Measurements from ENCODE around the gene MVD. TPM values are rescaled to one million over a fixed set of nuclear protein-coding genes. Genes with fewer than 3 reads are reported as not detected.

The MVD gene
- total and polyA plus RNA-seq, 4 donors = 39.1 to 135 (median 119) TPM

DNA sequence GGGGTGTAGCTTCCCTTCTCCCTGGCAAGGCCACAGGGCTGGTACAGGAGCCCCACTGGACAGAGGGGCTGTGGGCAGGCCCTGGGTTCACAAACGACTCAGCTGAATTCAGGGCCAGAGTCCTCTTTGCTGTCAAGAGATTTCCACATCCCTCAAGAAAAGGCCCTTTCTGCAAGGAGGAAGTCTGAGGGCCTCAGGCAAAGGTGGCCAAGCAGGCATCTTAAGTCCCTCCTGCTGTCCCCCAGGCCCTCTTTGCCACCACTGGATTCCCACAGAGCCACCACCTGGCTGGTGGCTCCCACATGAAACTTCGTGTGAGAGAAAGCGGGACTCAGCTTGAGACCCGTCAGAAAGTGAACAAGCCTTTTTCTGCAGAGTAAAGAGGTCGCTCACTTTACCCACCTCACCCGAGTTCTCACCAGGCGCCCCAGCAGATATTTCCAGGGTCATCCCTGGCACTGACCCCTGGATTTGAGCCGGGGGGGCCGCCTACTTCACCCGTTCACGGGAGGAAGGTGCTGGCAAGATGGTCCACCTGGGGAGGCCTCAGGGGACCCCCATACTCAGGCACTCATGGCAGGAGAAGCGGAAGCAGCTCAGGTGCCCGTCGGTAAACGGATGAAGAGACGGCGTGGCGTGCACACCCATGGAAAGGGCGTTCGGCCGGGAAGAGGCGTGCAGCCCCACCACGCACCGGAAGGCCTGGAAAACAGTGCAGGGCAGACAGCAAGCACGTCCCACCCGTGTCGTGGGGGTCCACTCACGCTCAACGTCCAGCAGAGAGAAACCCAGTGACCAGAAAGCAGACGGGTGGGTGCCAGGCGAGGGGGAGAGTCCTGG, 39.7 kb upstream of the MVD start:
- TF ChIP-seq, protein P1, sequence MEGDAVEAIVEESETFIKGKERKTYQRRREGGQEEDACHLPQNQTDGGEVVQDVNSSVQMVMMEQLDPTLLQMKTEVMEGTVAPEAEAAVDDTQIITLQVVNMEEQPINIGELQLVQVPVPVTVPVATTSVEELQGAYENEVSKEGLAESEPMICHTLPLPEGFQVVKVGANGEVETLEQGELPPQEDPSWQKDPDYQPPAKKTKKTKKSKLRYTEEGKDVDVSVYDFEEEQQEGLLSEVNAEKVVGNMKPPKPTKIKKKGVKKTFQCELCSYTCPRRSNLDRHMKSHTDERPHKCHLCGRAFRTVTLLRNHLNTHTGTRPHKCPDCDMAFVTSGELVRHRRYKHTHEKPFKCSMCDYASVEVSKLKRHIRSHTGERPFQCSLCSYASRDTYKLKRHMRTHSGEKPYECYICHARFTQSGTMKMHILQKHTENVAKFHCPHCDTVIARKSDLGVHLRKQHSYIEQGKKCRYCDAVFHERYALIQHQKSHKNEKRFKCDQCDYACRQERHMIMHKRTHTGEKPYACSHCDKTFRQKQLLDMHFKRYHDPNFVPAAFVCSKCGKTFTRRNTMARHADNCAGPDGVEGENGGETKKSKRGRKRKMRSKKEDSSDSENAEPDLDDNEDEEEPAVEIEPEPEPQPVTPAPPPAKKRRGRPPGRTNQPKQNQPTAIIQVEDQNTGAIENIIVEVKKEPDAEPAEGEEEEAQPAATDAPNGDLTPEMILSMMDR (IDR thresholded peaks at IDR 0.05; ENCODE audit: control extremely low read depth, extremely low read depth) = no peak
- peak overlapping the region in 1 of 2 donors; percentile 92 for H3K27ac ChIP-seq (ENCODE audit: low read depth in 1 of 2, low read length in 1 of 2)
- DNase-seq (no peak), ATAC-seq (ENCODE audit: insufficient read depth, low FRiP score) (no peak)
- 48 to 69% methylated on average over 30 to 31 of the region's 31 CpGs for WGBS, 2 donors
- no peak overlapping the region for H3K9ac ChIP-seq (ENCODE audit: insufficient read depth in 1 of 2, low read length in 2 of 2)
- no peak overlapping the region for H3K4me3 ChIP-seq
- no peaks in the 10 kb centered on the region for H3K27me3 ChIP-seq (ENCODE audit: control insufficient read depth in 3 of 3, insufficient read depth in 3 of 3, low read length in 2 of 3)
- peaks cover 0 to 38% (median 5%) of the 10 kb centered on the region in 5 donors for H3K4me1 ChIP-seq (ENCODE audit: control insufficient read depth in 5 of 5, insufficient read depth in 5 of 5, low read length in 5 of 5)
- H3K9me3 ChIP-seq (ENCODE audit: control insufficient read depth in 4 of 4, insufficient read depth in 3 of 4, low read length in 3 of 4) = no peaks in the 10 kb centered on the region
- H3K36me3 ChIP-seq (ENCODE audit: control insufficient read depth in 4 of 4, insufficient read depth in 4 of 4, low read length in 4 of 4) = peaks cover 0 to 26% (median 4%) of the 10 kb centered on the region in 4 donors

DNA sequence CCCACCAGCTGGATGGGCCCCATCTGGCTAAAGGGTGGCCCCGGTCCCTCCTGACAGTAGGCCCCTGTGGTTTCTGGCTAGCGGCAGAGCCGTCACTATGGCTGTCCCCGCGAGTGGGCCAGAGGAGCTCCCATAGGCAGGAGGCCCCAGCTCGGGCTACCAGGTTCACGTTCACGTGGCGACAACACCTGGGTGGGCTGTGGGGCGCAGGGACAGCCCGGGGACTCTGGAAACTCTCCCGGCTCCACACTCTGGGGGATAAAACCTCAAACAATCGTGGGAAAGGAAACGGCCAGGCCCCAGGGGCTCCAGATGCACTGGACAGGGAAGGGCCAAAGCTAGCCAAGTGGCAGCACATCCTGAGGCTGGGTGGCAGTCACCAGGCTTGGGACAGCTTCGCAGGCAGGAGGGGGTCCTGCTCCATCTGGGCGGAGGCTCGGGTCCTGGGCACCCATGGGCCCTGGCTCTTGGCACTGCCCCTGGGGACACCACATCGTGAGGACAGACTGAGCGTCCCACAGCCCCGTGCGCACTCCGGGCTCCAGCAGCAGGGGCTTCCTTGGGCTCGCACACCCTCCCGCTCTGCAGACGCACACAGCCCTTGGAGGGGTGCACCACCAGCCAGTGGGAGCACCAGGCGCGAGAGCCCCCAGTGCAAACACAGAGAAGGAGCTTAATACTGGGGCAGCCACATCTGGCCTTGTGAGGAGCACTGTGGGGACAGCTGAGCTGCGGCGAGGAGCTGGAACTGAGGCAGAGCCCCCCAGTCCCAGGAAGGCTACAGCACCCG, 38.9 kb upstream of the MVD start:
- H3K36me3 ChIP-seq (ENCODE audit: control insufficient read depth in 4 of 4, insufficient read depth in 4 of 4, low read length in 4 of 4) = peaks cover 0 to 33% (median 4%) of the 10 kb centered on the region in 4 donors
- no peak for DNase-seq
- H3K27ac ChIP-seq (ENCODE audit: low read depth in 1 of 2, low read length in 1 of 2) = peak overlapping the region; percentile 5 to 86
- H3K9me3 ChIP-seq (ENCODE audit: control insufficient read depth in 4 of 4, insufficient read depth in 3 of 4, low read length in 3 of 4) = no peaks in the 10 kb centered on the region
- H3K27me3 ChIP-seq (ENCODE audit: control insufficient read depth in 3 of 3, insufficient read depth in 3 of 3, low read length in 2 of 3) = no peaks in the 10 kb centered on the region
- H3K9ac ChIP-seq (ENCODE audit: insufficient read depth in 1 of 2, low read length in 2 of 2) = no peak overlapping the region
- no peak for ATAC-seq (ENCODE audit: insufficient read depth, low FRiP score)
- WGBS, 2 donors = 48 to 60% methylated on average over 30 of the region's 30 CpGs
- TF ChIP-seq, protein P1 (IDR thresholded peaks at IDR 0.05; ENCODE audit: control extremely low read depth, extremely low read depth) = no peak
- H3K4me1 ChIP-seq (ENCODE audit: control insufficient read depth in 5 of 5, insufficient read depth in 5 of 5, low read length in 5 of 5) = peaks cover 0 to 33% (median 5%) of the 10 kb centered on the region in 5 donors
- no peak overlapping the region for H3K4me3 ChIP-seq

DNA sequence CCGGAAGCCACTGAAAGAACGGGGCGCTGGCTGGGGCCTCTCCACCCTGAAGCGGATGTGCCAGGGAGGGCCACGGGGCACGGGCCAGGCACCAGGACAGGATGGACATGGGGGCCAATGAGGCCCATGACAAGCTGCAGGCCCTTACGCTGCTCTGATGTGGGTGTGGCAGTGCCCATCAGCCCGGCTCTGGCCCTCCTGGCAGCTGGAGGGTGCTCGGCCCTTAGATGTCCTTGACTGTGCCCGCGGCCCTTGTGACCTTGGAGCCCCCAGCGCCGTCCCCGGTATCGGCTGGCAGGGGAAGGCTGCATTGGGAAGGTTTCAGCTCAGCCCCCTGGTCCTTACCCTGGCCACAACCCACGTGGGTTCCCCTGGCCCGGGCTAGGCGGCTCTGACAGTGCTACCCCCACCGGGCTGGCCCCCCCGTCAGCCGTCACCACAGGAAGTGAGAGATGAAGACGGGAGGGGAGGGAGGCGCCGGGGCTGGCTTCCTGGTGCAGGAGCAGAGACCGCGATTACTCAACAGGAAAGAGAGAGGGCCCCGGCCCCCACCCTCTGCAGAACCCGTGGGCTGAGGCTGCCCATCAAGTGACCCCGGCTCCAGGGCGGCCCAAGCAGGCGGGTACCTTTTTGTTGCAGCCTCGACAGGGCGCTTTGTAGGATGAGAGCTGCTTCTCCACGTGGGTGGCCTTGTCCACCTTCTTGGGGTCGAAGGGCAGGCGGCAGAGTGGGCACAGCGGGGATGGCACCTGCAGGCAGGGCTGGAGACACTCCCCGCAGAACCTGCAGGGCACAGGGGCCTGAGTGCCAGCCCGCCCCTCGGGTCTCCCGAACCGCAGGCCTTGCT, 38.0 kb upstream of the MVD start:
- TF ChIP-seq, protein P1 (IDR thresholded peaks at IDR 0.05; ENCODE audit: control extremely low read depth, extremely low read depth) = no peak
- Histone ChIP-seq H3K36me3 (ENCODE audit: control insufficient read depth in 4 of 4, insufficient read depth in 4 of 4, low read length in 4 of 4) (peaks cover 0 to 40% (median 4%) of the 10 kb centered on the region in 4 donors), H3K27ac (ENCODE audit: low read depth in 1 of 2, low read length in 1 of 2) (peak overlapping the region; percentile 6 to 86), H3K9me3 (ENCODE audit: control insufficient read depth in 4 of 4, insufficient read depth in 3 of 4, low read length in 3 of 4) (no peaks in the 10 kb centered on the region), H3K27me3 (ENCODE audit: control insufficient read depth in 3 of 3, insufficient read depth in 3 of 3, low read length in 2 of 3) (no peaks in the 10 kb centered on the region), H3K4me1 (ENCODE audit: control insufficient read depth in 5 of 5, insufficient read depth in 5 of 5, low read length in 5 of 5) (peaks cover 0 to 33% (median 5%) of the 10 kb centered on the region in 5 donors), H3K9ac (ENCODE audit: insufficient read depth in 1 of 2, low read length in 2 of 2) (no peak overlapping the region), H3K4me3 (no peak overlapping the region)
- 27 to 29% methylated on average over 38 to 42 of the region's 42 CpGs for WGBS, 2 donors
- ATAC-seq (ENCODE audit: insufficient read depth, low FRiP score) (peak; percentile 74), DNase-seq (peak; percentile 61 to 85 (median 73))
